DMS 273 treated with DMSO at 0.1 percent for 48 hours (cell line): ENCODE measurements around the gene TPO.

Experiments used
- DNase-seq: peaks from one replicate; lab custom pipeline; 2025; lab: John Stamatoyannopoulos, UW

Gene TPO

DNA sequence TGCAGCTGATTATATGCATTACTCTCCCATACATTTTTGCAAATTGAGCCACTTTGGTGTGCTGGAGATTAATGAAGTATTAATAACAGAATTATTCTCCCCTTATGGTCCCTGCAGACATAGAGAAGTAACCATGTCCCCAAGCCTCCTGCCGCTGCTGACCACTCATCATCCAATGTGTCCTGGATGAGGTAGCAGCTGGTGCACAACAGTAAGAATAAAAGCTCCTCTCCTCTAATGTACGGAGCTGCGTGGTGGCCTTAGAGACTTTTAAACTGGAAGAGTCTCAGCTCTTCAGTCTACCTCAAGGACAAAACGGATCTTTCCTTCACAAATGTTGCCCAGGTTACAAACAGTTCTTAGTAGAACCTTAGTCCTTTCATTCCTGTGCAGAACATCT is 37.7 kb downstream of the TPO start:
- DNase-seq = no peak

DNA sequence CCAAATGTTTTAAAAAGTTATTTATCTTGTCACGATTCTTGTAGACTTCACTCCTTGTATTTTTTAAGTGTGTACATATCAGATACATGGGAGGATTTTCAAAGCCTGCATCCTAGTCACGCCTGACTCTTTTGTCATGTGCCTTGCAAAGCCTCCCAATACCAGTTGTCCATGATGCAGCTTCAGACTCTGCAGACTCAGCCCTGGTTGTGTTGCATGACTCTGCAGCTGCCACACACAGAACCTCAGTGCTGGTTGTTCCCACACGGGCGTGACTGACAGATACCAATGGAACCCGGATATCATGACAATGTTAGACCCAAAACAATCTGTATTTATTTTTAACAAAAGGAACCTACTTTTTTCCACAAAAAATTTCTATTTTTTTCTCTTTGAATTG is 38.2 kb downstream of the TPO start:
- DNase-seq = no peak

DNA sequence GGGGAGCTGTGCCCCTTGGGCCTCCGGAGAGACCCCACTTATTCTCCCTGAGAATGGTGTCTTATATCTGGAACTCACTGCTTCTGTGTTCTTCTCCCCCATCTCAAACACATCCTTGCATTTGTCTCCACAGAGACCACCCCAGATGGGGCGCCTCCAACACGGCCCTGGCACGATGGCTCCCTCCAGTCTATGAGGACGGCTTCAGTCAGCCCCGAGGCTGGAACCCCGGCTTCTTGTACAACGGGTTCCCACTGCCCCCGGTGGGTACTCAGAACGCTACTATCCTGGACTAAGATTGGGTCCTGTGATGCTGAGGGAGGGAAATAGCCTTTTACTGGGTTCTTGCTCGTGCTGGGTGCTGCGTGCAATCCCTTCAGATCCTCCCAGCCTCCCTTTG is 40.3 kb downstream of the TPO start:
- DNase-seq = no peak

DNA sequence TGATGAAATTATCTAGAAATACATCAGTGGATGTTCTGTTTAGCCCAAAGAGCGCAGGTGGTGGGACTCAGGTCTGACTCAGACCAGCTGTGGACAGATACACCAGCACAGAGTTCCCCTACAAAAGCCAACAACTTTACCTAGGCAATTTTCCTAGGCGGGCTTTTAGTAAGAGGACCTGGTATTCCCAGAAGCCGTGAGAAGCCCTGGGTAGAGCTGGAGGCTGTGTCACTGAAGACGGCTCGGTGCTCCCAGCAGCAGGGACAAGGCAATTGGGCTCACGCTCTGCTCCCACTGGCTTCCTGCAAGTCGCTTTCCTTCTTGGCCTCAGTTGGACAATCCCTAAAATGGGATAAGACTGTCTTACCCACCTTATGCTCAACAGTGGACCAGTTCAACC is 41.1 kb downstream of the TPO start:
- DNase-seq = no peak

DNA sequence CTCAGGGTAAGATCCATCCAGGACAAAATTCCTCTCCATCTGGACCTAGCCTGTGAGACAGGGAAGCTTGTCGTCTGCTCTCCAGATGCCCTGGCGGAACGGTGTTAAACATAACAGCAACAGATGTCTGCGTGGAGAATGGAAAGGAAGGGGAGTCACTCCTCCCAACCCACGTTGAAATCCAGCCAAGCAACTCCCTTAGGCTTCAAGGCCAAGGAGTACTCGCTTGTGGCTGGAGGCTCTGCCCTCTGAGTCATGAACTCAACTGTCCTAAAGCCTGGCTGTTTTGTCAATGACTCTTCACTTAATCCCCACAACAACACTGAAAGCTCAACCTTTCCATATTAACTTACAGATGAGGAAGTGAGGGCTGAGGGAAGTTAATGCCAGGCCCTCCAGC is 42.2 kb downstream of the TPO start:
- no peak for DNase-seq

DNA sequence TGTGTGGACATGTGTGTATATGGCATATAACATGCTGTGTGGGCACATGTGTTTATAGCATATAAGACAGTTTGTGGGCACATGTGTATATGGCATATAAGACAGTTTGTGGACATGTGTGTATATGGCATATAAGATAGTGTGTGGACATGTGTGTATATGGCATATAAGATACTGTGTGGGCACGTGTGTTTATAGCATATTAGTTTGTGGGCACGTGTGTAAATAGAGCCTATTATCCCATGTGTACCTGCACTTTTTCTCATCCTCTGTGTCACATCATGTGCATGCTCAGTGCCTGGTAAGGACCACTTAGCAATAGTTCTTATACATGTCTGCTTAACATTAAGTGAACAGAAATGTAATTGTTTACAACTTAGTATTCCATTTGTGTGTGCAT is 45.2 kb downstream of the TPO start:
- no peak for DNase-seq

DNA sequence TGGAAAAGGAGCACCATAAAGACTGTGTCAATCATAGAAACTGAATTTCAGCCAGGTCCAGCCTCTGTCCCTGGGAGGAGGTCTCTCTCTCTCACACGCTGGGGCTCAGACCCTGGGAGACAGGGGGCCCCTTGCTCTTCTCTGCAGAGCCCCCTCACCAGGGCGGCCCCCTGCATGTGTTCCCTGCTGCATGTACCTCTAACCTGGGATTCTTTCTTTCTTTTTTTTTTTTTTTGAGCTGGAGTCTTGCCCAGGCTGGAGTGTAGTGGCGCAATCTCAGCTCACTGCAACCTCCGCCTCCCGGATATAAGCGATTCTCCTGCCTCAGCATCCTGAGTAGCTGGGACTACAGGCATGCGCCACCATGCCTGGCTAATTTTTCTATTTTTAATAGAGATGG is 46.5 kb downstream of the TPO start:
- DNase-seq = no peak

DNA sequence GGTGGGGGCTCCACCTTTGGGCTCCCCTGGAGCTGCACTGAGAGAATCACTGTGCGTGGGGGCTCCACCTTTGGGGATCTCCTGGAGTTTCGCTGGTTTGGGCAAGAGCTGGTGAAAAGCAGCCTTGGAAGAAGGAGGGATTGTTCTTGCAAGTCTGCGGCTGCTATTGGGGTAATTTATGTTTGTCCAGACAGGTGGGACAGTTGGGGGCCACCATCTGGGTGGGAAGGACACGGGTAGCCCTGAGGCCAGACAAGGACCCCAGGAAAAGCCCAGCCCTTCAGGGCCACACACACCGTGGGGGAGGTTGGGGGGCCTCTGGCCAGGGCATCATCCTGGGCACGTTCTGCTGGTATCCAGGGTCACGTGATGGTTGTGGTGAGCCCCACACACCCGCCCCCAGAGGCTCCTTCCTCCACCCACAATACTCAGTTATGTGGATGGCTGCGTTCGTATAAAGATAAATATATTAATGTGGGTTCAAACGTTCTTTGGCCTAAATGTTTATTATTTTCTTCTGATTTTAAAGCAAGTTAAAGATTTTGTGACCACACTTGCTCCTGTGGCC is 47.7 kb downstream of the TPO start:
- no peak for DNase-seq

DNA sequence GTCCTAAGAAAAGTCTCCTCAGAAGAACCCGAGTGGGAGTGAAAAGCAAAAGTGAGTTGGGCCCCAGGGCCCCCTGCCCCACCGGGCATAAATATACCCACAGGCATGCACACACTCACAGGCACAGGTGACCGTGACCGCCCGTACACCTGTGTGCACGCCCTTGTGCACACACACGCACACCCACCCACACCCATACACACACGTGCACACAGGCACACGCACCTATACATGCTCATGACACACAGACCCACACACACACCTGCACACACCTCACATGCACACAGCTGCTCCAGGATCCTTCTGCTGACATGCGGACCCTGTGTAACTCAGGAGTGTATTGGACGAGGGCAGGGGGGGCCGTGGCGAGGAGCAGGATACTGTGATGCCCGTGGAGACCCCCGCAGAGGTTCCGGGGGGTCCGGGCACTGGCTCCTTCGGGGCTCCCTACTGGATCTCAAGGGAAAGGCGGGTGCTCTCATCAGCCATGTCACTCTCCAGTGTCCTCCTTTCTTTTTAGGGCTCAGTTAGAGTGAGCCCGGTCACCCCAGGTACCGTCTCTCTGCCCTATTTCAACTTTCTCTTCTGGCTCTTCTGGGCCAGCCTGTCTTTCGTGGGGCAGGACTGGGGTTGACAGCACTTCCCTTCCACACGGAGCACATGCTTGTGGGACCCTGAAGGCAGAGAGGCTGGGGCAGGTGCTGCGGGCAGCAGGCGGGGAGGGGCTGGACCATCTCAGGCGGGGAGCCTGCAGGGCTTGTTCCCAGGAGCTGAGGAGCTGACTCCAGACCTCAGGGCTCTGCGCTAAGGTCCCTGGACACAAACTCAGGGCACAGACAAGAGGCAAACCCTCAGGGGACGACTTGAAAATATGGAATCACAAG is 48.5 kb downstream of the TPO start:
- DNase-seq = no peak

DNA sequence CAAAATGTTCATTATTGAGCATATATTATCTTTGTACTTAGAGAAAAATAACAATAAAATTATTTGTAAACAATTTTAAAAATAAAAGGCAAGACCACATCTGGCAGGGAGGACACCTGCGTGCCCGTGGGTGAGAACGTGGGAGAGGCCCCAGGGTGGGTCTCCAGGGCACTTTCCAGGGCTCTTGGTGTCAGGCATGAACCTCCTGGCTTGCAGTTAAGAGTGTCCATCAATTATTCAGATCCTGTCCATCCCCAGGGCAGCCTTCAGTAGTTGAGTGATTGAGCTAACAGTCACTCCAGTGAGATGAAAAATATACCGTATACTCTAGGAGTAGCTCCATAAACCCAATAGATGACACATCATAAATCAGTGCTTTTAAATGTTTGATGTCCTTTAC is 49.7 kb downstream of the TPO start:
- DNase-seq = no peak

DNA sequence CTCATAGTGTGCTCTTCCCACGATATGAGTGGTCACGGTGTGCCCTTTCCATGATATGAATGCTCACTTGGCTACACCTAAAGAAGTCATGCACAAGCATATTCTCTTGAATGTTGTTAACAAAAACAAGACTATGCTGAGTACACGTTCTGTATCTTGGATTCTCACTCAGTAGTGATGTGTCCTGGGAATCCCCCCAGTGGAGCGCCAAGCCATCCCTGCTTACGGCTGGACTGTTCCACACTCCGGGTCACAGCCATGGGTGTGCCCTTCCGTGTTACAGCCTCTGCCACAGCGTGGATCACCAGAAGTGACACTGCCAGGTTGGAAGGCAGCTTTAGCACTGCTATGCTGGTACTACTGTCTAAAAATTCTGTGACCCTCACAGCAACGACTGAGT is 59.1 kb downstream of the TPO start:
- DNase-seq = no peak

DNA sequence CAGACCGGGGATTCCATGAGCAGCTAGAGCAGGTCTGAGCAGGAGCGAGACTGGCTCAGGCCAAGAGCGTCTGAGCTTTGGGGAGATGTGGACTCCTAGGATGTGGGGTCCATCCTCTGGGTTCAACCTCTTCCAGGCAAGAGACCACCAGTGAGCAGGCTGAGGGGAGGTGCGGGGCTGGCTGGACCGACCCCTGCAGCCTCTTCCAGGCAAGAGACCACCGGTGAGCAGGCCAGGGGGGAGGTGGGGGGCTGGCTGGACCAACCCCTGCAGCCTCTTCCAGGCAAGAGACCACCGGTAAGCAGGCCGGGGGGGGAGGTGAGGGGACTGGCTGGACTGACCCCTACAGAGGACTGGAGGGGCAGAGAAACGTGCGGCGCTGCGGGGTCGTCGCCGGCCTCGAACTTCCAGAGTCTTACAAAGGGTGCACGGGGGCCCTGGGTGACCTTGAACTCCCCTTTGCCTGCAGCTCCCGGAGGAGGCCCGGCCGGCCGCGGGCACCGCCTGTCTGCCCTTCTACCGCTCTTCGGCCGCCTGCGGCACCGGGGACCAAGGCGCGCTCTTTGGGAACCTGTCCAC is 63.4 kb downstream of the TPO start:
- DNase-seq = no peak

DNA sequence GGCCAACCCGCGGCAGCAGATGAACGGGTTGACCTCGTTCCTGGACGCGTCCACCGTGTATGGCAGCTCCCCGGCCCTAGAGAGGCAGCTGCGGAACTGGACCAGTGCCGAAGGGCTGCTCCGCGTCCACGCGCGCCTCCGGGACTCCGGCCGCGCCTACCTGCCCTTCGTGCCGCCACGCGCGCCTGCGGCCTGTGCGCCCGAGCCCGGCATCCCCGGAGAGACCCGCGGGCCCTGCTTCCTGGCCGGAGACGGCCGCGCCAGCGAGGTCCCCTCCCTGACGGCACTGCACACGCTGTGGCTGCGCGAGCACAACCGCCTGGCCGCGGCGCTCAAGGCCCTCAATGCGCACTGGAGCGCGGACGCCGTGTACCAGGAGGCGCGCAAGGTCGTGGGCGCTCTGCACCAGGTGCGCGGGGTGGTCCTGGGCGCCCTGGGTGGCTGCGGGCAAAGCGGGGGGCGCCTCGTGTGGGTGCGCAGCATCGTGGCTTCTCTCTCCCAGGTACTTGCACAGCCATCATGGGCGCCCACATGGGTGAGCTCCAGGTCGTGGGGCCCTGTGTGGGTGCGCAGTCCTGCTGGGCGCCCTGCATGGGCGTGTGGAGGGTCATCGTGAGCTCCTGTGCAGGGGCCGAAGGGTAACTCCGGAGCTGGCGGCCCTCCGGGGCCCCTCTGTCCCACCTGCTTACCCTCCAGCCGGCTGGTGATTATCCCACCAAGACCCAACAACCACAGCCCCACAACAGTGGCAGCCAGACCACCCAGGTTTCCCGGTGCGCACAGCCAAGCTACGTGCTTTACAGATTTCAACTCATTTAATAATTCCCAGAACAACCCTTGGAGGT is 64.2 kb downstream of the TPO start:
- DNase-seq = no peak

DNA sequence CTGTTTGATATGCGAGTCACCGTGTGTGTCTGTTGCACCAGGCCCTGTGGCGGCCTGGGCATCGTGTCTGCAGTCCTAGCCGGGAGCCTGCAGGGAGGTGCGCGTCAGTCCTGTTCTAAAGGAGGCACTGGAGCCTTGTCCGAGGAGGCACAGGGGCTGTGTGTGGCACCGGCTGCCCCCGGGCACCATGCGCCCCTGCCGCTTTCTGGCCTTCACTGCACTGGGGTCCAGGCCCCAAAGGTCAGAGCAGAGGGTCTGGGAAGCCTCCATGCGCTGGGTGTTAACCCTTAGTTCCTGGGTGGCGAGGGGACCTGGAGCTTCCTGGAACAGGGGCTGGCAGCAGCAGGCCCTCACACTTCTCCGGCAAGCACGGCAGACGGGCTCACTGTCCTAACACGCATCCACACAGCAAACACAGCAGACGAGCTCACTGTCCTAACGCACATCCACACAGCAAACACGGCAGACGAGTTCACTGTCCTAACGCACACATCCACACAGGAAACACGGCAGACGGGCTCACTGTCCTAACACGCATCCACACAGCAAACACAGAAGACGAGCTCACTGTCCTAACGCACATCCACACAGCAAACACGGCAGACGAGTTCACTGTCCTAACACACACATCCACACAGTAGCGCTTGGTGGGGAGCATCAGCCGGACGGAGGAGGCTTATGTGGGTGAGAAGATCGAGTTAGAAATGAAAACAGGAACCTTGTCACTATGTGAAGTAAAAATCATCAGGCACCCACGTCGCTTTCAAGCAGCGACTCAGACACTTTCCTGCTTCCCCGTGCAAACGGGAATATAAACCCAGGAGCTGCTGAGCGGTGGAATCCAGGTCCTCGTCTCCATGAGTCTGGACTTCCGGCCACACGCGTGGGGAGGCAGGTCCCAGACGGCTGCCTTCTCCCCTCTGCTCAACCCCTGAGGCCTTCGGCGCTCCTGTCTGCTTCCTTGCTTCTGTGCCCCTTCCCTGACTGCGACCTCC is 65.3 kb downstream of the TPO start:
- no peak for DNase-seq

DNA sequence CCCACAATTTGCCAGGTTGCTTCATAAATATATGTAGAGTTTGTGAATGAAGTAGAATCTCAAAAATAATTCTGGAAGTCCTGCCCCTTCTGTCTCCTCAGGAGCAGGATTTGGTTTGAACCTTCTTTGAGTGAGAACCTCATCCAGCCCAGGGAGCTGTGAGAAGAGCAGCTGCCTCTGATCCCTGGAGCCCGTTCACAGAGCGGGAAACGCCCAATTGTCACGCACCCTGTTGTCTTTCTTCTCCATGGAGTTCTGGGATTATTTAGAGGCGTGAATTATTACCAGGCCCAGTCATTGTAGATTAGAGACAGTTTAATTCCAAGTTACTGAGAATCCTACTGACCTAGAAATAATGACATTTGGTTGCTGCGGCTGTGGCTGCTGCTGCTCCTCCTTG is 66.1 kb downstream of the TPO start:
- DNase-seq = no peak

DNA sequence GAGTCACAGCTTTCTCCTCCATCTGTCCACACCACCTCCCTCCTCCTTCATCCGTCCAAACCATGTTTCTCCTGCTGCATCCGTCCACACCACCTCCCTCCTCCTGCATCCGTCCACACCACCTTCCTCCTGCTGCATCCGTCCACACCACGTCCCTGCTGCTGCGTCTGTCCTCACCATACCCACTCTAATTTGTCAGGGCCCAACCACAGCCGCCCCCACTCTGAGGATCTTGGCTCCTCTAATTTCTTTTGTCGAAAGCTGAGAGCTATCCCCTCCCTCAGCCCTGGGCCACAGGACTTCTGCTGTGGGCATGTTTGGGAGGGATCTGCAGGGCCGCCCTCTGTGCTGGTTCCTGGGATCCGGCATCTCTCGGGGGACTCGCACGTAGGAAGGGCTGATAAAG is 67.4 kb downstream of the TPO start:
- no peak for DNase-seq

DNA sequence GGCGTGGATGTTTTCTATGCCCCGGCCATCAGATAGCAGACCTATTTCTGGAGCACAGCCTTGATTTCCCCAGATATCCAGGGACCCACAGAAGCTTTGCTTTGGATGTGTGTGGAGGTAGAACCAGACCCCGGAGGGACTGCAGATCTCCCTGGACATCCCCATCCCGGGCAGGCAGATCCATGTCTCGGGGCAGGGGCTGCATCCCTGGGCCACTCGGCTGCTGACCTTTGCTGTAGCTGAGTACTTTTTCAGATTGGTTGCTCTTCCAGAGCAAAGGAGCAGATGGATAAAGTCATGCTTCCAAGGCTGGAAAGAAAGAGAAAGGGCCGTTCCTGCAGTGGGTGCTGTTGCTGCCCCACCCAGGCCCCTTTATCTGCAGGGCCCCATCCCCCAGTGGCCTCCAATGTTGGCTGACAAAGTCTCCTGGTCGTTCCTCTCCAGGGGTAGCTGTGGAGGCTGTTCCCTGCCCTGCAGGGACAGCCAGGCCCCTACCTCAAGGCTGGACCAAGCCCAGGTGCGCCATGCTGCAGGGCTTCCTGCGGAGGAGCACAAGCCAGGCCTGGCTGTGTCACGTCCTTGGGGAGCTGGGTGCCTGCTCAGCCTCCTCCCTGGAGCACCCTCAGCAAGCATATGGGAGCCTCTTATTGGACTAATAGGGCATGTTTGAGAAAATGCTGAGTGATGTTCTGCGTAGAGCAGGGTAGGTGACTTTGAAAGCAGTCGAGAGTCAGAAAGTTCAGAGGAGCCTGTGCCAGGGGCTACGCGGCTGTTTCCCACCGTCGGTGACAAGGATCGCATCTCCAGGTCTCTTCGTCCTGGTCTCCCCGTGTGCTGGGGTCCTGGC is 68.4 kb downstream of the TPO start:
- no peak for DNase-seq

DNA sequence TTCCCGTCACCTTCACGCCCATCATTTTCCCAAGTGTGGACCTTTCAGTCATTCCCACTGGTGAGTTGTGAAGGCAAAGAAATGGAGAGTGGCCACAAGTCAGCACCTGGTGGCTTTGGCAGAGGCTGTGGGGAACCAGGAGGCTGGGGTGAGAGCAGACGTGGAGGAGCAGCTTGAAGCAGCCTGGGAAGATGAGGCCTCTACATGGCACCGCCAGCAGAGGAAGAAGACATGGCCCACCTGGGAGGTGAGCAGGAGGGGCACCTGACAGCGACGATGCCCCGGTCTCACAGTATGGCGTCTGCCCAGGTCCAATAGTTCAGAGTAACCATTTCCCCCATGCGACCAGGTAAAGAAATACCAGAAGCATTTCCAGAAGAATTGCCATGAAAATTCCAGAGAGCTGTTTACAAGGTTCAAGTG is 69.0 kb downstream of the TPO start:
- no peak for DNase-seq

DNA sequence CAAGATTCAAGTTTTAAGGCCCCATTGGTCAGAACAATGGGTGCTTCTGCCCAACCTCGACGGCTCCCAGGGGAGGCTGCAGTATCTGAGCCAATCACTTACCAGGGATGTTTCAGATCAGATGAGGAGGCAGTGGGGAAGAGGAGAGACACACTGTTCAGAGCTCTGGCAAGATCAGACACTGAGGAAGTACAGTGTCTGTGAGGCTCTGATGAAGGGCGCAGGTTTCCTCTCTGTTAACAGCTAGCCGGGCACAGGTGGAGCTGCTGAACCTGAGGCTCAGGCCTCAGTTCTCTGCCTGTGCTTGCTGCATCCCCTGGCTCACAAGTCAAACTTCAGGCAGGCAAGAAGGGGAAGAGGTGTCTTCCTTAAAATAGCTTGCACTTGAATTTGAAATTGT is 69.7 kb downstream of the TPO start:
- no peak for DNase-seq

DNA sequence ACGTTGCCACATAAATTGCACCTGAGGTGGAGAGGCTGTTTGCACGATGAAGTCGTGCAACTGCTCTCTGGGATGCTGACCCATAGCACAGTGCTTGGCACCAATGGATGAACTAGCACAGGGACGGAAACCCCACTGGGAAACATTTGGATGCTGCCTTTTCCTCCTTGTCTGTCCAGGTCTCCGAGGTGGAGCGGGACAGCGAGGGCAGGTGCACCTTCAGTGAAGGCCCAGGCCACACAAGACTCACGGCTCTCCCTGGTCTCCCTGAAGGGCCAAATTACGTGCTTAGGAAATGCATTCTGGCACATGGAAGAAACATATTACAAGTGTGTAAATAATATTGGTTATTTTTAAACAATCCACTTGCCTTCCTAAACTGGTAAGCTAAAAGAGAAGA is 70.3 kb downstream of the TPO start:
- no peak for DNase-seq
